PFSK-1 (cell line): ENCODE results near the gene GFOD2.

ENCODE experiments used
- POLR2AphosphoS5 ChIP-seq: IDR thresholded peaks from 2 replicates; pipeline ENCODE4 v1.6.1; 2012; ENCODE audit warnings: low read depth, mild to moderate bottlenecking, control low read depth, low read length, moderate library complexity
- REST ChIP-seq, 2 experiments: IDR thresholded peaks; 2 replicates each; pipeline versions ENCODE4 v1.6.1 to v1.8.0; 2011 to 2012; ENCODE audit warnings: low read depth in 2 of 2, low read length in 2 of 2, control low read depth in 1 of 2, inconsistent platforms in 1 of 2, mild to moderate bottlenecking in 1 of 2, moderate library complexity in 1 of 2; ENCODE audit not compliant: insufficient read depth in 1 of 2
- SIN3A ChIP-seq: IDR thresholded peaks from 2 replicates; pipeline ENCODE4 v1.6.1; 2012; ENCODE audit warnings: mild to moderate bottlenecking, low read length, moderate library complexity, borderline replicate concordance; ENCODE audit not compliant: insufficient read depth
- TAF1 ChIP-seq: IDR thresholded peaks from 2 replicates; pipeline ENCODE4 v1.6.1; 2012; ENCODE audit warnings: low read length, control low read depth, borderline replicate concordance; ENCODE audit not compliant: insufficient read depth

DNA sequence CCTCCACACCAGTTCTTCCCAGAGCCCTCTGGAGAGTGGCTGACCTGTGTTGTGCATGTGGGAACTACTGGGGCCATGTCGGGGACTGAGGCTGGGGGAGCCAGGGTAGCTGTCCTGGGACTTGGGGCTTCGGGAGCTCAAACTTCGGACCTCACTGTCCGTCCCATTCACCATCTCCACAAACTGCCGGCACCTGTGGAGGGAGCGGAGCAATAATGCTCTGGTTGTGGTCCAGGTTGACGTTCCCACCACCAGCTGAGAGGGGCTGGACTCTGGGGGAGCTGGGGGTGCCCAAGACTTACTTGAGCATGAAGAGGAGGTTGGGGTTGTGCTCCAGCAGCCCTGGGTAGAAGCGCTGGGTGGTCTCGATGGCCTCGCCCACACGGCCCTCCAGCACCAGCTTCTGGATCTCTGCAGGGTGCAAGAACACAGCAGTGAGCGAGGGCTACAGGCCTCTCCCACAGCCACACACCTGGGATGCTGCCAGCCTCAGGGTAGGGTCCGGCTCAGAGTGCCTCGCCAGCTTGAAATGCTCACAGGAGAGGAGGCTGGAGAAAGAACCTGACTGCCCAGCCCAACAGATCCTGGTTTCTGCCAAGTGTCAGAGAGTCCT lies 10.6 kb upstream of the GFOD2 start:
- TF ChIP-seq TAF1, result no peak
- no peak for TF ChIP-seq POLR2AphosphoS5
- no peak for TF ChIP-seq REST (IDR thresholded peaks at IDR 0.05; ENCODE audit: insufficient read depth in 1 of 2, low read depth in 2 of 2, low read length in 2 of 2)
- TF ChIP-seq SIN3A, result no peak
